Heart left ventricle (tissue), 16 donors: Measurements from ENCODE around the gene OSER1. TPM values are rescaled to one million over a fixed set of nuclear protein-coding genes. Genes with fewer than 3 reads are reported as not detected.
A peak's percentile ranks its signal among the peaks of the same experiment; 100 is the strongest.

Experiments used
- ATAC-seq, 4 donors: fragments of 200-7000 bp; cut with Tn5 transposase; one replicate each; pipeline ENCODE4 v1.9.1; 2020 to 2022; ENCODE audit warnings: moderate library complexity in 4 of 4, mild to moderate bottlenecking in 3 of 4, moderate number of reproducible peaks in 1 of 4
- DNase-seq, 5 donors: peaks; one replicate each; pipeline ENCODE4 v3.0.0-alpha.2; 2020
- H3K27ac ChIP-seq, 12 donors: fragments of 200-600 bp; sonication (generic) in 4 of 12; one replicate each; pipeline versions ENCODE4 v1.5.0 to v1.8.0; 2016 to 2022; ENCODE audit warnings: mild to moderate bottlenecking in 2 of 12
- H3K27me3 ChIP-seq, 9 donors: fragments of 200-600 bp; sonication (generic) in 2 of 9; one replicate each; pipeline versions ENCODE4 v1.5.1 to v1.8.0; 2016 to 2022; ENCODE audit warnings: mild to moderate bottlenecking in 3 of 9
- H3K36me3 ChIP-seq, 9 donors: fragments of 200-600 bp; sonication (generic) in 2 of 9; one replicate each; pipeline versions ENCODE4 v1.5.0 to v1.8.0; 2018 to 2022; ENCODE audit warnings: mild to moderate bottlenecking in 2 of 9
- H3K4me1 ChIP-seq, 12 donors: fragments of 200-600 bp; sonication (generic) in 4 of 12; one replicate each; pipeline versions ENCODE4 v1.5.0 to v1.8.0; 2016 to 2022; ENCODE audit warnings: mild to moderate bottlenecking in 3 of 12
- H3K4me3 ChIP-seq, 12 donors: fragments of 200-600 bp; sonication (generic) in 4 of 12; one replicate each; pipeline versions ENCODE4 v1.5.0 to v1.8.0; 2017 to 2022; ENCODE audit warnings: mild to moderate bottlenecking in 9 of 12, moderate library complexity in 4 of 12
- H3K9me3 ChIP-seq, 12 donors: fragments of 200-600 bp; sonication (generic) in 4 of 12; one replicate each; pipeline versions ENCODE4 v1.5.0 to v1.8.0; 2016 to 2022; ENCODE audit warnings: mild to moderate bottlenecking in 1 of 12
- CTCF ChIP-seq, 12 donors: fragments of 200-600 bp; sonication (generic) in 4 of 12; IDR thresholded peaks; one replicate each; pipeline versions ENCODE4 v1.5.0 to v1.8.0; 2018 to 2022; ENCODE audit warnings: antibody characterized with exemption in 12 of 12, mild to moderate bottlenecking in 5 of 12
- POLR2A ChIP-seq, 2 donors: fragments of 450-650 bp; IDR thresholded peaks; one replicate each; pipeline ENCODE4 v1.6.1; 2017; ENCODE audit warnings: antibody characterized with exemption in 2 of 2, mild to moderate bottlenecking in 2 of 2, moderate library complexity in 2 of 2
- WGBS, 4 donors: extraction: QIAGEN DNeasy Blood & Tissue Kit in 2 of 4; methylation state at CpG; one replicate each; pipeline versions ENCODE4 v1.1.5 to v1.1.7; 2013 to 2018; 5-methylcytosine and 5-hydroxymethylcytosine counted together
- intact Hi-C, 10 donors: fragments of 100-400 bp; cut with DNase I; formaldehyde crosslinking; loops; one replicate each; pipeline versions ENCODE4 v1.11.1 to v1.14.2; 2022
- polyA plus RNA-seq, 2 donors: library from polyadenylated mRNA; stranded (reverse); fragments of 200-250 nt; gene quantifications; one replicate each; pipeline ENCODE4 v1.2.3, GENCODE V29; 2013
- total RNA-seq, 9 donors: library from RNA; depleted of rRNA in 2 of 9; stranded (reverse); fragments of >200 nt in 2 of 9; fragmentation: NEBNext Ultra II Directional in 3 of 9; extraction: Animal tissue kit (Norgen Biotek cat#: 25700) in 3 of 9; gene quantifications; one replicate each; pipeline versions ENCODE4 v1.1.0 to v1.2.4, GENCODE V29; 2016 to 2023
- donor health status: ischemic (EF 13 %, LVEDD 7.1; RV severe dilation, severe dysfunction).
- donor health status: healthy with polysubstance abuse.
- donor health status: DM: no; HTN: yes; CAD: no.
- donor health status: DM: no; HTN: no; CAD: no.
- donor health status: ischemic (EF 25% LVEDD 6.9; RV normal size, moderate dysfunction).
- donor health status: ischemic (EF 25% LVEDD 5.7; RV mildly dilated, moderate dysfunction).
- donor health status: healthy.
- donor health status: DM: yes; HTN: yes; CAD: no.
- donor health status: ischemic (EF 35%, LVEDD 5.7; RV mildly dilated, moderate dysfunction).
- donor health status: nonischemic (EF 11% LVEDD 7.7; RV severe dilation, severe dysfunction).
- donor health status: DM: yes; HTN: yes; CAD: no.
- donor health status: PGD.
- donor health status: ischemic (EF 29% LVEDD 5.4; RV normal size, mild dysfunction).
- donor health status: nonischemic (EF 23%, LVEDD 6.1; RV moderate dilation, normal function).

The OSER1 gene
- total and polyA plus RNA-seq, 11 donors = 11.9 to 39.0 (median 34.1) TPM

GRCh38 chr20:44153636-44154043 is 56.9 kb downstream of the OSER1 start:
- peak overlapping the region in 10 of 12 donors; percentile 32 to 94 (median 88) for H3K27ac ChIP-seq
- H3K4me1 ChIP-seq = peaks cover 0 to 70% (median 22%) of the 10 kb centered on the region in 12 donors
- H3K36me3 ChIP-seq = peaks cover 0 to 29% (median 0%) of the 10 kb centered on the region in 9 donors
- WGBS, 4 donors = 43 to 57% (median 53%) methylated on average over 6 of the region's 6 CpGs
- peaks cover 0 to 6% (median 0%) of the 10 kb centered on the region in 12 donors for H3K9me3 ChIP-seq
- DNase-seq = peak in 1 of 5 donors; percentile 14
- intact Hi-C loops = loop anchor here in 4 of 10 donors (5.0 kb wide), 1 partner anchor 34 kb away; the partner anchor contains the start of gene JPH2 (in 4 of the 4)
- no peak for TF ChIP-seq CTCF (IDR thresholded peaks at IDR 0.05)
- TF ChIP-seq POLR2A (IDR thresholded peaks at IDR 0.05) = no peak
- no peak overlapping the region for H3K4me3 ChIP-seq
- ATAC-seq = no peak
- no peaks in the 10 kb centered on the region for H3K27me3 ChIP-seq

- TF ChIP-seq POLR2A (IDR thresholded peaks at IDR 0.05) (no peak), CTCF (IDR thresholded peaks at IDR 0.05) (no peak)
- peaks cover 0 to 31% (median 0%) of the 10 kb centered on the region in 9 donors for H3K36me3 ChIP-seq
- H3K4me3 ChIP-seq = no peak overlapping the region
- peaks cover 0 to 6% (median 0%) of the 10 kb centered on the region in 12 donors for H3K9me3 ChIP-seq
- peak in 4 of 5 donors; percentile 55 to 78 (median 71) for DNase-seq
- 55 to 64% (median 59%) methylated on average over 14 of the region's 14 CpGs for WGBS, 4 donors
- H3K4me1 ChIP-seq = peaks cover 0 to 66% (median 17%) of the 10 kb centered on the region in 12 donors
- intact Hi-C loops = loop anchor here in 4 of 10 donors (5.0 kb wide), 1 partner anchor 35 kb away; the partner anchor contains the start of gene JPH2 (in 4 of the 4)
- H3K27ac ChIP-seq = peak overlapping the region; percentile 59 to 94 (median 86)
- H3K27me3 ChIP-seq = no peaks in the 10 kb centered on the region
- ATAC-seq = peak; percentile 82 to 92 (median 88)
Observed at GRCh38 chr20:44151621-44152416, 58.8 kb downstream of the OSER1 start.

GRCh38 chr20:44146272-44146671 is 64.3 kb downstream of the OSER1 start:
- H3K4me1 ChIP-seq = peaks cover 0 to 82% (median 37%) of the 10 kb centered on the region in 12 donors
- intact Hi-C loops = no loop called here
- DNase-seq = peak in 1 of 5 donors; percentile 5

More at GRCh38 chr20:44146272-44146671, 64.3 kb downstream of the OSER1 start:
- no peak overlapping the region for H3K4me3 ChIP-seq
- H3K27ac ChIP-seq = peak overlapping the region in 10 of 12 donors; percentile 32 to 96 (median 90)
- TF ChIP-seq POLR2A (IDR thresholded peaks at IDR 0.05) (no peak), CTCF (IDR thresholded peaks at IDR 0.05) (no peak)
- 37 to 52% (median 42%) methylated on average over 4 of the region's 4 CpGs for WGBS, 4 donors
- H3K9me3 ChIP-seq = peaks cover 0 to 6% (median 0%) of the 10 kb centered on the region in 12 donors
- H3K27me3 ChIP-seq = no peaks in the 10 kb centered on the region
- H3K36me3 ChIP-seq = peaks cover 0 to 20% (median 0%) of the 10 kb centered on the region in 9 donors
- ATAC-seq = no peak

Other genes with a start within 250 kb of the OSER1 start
- 100 to 1,000 TPM in 8 of 9 donors, 10 to 100 TPM in 1; 99.5 to 219 (median 166) TPM for gene JPH2, start 23.6 kb downstream of the OSER1 start, total RNA-seq
- 100 to 1,000 TPM; 129 to 144 TPM for gene JPH2, start 23.6 kb downstream of the OSER1 start, polyA plus RNA-seq
- gene GDAP1L1, start 36.5 kb upstream of the OSER1 start, total RNA-seq = under 1 TPM in 7 of 9 donors, not detected in 2; 0.19 to 0.67 (median 0.41) TPM
- under 1 TPM; 0.12 to 0.30 TPM for gene GDAP1L1, start 36.5 kb upstream of the OSER1 start, polyA plus RNA-seq
- 100 to 1,000 TPM in 7 of 9 donors, 10 to 100 TPM in 2; 71.7 to 165 (median 125) TPM for gene FITM2, start 100.4 kb upstream of the OSER1 start, total RNA-seq
- 10 to 100 TPM; 31.5 to 60.6 TPM for gene FITM2, start 100.4 kb upstream of the OSER1 start, polyA plus RNA-seq
- gene R3HDML, start 126.3 kb upstream of the OSER1 start, total RNA-seq = not detected
- not detected for gene R3HDML, start 126.3 kb upstream of the OSER1 start, polyA plus RNA-seq
- gene HNF4A, start 144.9 kb upstream of the OSER1 start, total RNA-seq = not detected
- under 1 TPM in 1 of 2 donors, not detected in 1; 0.03 TPM for gene HNF4A, start 144.9 kb upstream of the OSER1 start, polyA plus RNA-seq